HFFc6 (cell line): Measurements from ENCODE around the gene CALM3. TPM values are rescaled to one million over a fixed set of nuclear protein-coding genes. Genes with fewer than 3 reads are reported as not detected.
"Not testable (repeated sequence)": the region's sequence is repeated elsewhere in the genome, so short reads cannot be mapped to it uniquely, and the experiment has no call there.

ENCODE experiments used
- DNase-seq: peaks from one replicate; pipeline ENCODE4 v3.0.0-alpha.2; 2018
- H3K27ac Mint-ChIP-seq: 2 replicates; pipeline ENCODE4 v1.8.0; 2020; ENCODE audit warnings: mild to moderate bottlenecking, mixed read lengths
- H3K27me3 Mint-ChIP-seq: 2 replicates; pipeline ENCODE4 v1.8.0; 2021; ENCODE audit warnings: mild to moderate bottlenecking, moderate library complexity, mixed read lengths; ENCODE audit not compliant: insufficient read depth
- H3K36me3 Mint-ChIP-seq: 2 replicates; pipeline ENCODE4 v1.8.0; 2021; ENCODE audit warnings: low read depth, mixed read lengths
- H3K4me1 Mint-ChIP-seq: 2 replicates; pipeline ENCODE4 v1.8.0; 2020; ENCODE audit warnings: low read depth, mixed read lengths
- H3K4me3 Mint-ChIP-seq: 2 replicates; pipeline ENCODE4 v1.8.0; 2020; ENCODE audit warnings: mild to moderate bottlenecking, moderate library complexity, mixed read lengths
- H3K9me3 Mint-ChIP-seq: 2 replicates; pipeline ENCODE4 v1.8.0; 2020; ENCODE audit warnings: mild to moderate bottlenecking, mixed read lengths
- total RNA-seq, 6 experiments: library from RNA; stranded (reverse); fragmentation: NEBNext Ultra II Directional; extraction: Animal tissue kit (Norgen Biotek cat#: 25700); gene quantifications; 2 replicates in 1 of 6; 3 replicates in 5 of 6; pipeline ENCODE4 v1.2.3, GENCODE V29; 2021
- TF ChIP-seq, protein P1 (sequence below): fragments of 200-600 bp; sonication (generic); IDR thresholded peaks from 2 replicates; pipeline ENCODE4 v1.5.0; 2021; ENCODE audit warnings: antibody characterized with exemption, mild to moderate bottlenecking

CALM3 gene
- total RNA-seq, 6 experiments from 2014 or later = 445 to 561 (median 538) TPM

DNA sequence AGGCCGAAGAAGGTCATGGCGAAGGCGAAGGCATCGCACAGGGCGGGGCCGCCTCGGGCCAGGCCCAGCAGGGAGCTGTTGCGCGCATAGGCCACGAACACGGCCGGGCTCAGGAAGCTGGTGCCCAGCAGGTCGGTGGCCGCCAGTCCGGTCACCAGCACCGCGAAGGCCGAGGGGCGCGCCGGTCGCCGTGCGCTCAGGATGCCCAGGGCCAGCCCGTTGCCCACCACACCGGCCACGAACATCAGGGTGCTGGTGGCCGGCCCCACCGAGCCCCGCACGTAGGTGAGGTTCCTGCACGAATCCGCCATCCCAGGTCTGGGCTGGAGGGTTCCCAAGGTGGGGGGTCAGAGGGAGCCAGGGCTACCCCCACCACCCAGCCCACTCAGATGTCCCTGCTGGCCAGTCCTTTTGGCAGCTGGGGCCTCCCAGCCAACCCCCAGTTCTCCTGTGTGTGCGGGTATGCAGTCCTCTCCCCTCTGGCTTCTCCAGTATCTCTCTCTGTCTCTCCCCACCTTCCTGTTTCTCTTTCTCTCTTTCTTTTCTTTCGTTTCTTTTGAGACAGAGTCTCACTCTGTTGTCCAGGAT is 22.9 kb downstream of the CALM3 start:
- Mint-ChIP-seq H3K4me1 (peaks cover 59% of the 10 kb centered on the region), H3K4me3 (peak overlapping the region; percentile 94), H3K27me3 (peaks cover 1% of the 10 kb centered on the region), H3K9me3 (no peaks in the 10 kb centered on the region), H3K27ac (peak overlapping the region; percentile 99), H3K36me3 (peaks cover 10% of the 10 kb centered on the region; the same call in 1 of the 2 replicates)
- DNase-seq = no peak
- TF ChIP-seq, protein P1, sequence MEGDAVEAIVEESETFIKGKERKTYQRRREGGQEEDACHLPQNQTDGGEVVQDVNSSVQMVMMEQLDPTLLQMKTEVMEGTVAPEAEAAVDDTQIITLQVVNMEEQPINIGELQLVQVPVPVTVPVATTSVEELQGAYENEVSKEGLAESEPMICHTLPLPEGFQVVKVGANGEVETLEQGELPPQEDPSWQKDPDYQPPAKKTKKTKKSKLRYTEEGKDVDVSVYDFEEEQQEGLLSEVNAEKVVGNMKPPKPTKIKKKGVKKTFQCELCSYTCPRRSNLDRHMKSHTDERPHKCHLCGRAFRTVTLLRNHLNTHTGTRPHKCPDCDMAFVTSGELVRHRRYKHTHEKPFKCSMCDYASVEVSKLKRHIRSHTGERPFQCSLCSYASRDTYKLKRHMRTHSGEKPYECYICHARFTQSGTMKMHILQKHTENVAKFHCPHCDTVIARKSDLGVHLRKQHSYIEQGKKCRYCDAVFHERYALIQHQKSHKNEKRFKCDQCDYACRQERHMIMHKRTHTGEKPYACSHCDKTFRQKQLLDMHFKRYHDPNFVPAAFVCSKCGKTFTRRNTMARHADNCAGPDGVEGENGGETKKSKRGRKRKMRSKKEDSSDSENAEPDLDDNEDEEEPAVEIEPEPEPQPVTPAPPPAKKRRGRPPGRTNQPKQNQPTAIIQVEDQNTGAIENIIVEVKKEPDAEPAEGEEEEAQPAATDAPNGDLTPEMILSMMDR = no peak

DNA sequence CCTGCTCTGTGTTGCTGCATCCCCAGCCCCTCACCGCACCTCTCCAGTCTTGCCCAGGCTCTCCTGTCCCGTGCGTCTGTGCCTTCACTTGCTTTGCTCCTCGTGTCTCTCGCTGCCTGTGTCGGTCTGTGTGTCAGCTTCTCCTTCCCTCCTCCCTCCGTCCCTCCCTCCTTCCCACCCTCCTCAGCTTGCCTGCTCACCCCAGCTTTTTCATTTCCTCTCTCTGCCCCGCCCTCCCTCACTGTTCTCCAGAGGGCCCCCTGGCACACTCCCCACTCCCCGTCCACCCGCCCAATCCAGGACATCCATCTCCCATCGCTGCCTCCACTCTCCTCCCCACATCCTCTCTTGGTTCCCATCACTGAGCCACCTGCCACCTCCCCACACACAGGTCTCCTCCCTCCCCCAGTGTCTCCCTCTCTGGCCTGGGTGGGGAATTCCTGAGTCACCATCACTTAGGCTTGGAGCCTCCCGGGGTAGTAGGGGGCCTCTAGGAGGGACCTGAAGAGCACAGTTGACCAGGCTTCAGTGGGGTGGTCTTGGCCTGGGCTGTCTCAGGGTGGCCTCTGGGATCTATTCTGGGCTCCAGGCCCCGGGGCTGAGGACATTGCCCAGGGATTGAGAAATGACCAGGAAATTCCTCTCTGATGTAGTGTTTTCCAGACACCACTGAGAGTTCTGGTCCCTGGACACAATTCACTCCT is 24.0 kb downstream of the CALM3 start, which contains the start of gene PTGIR:
PTGIR (minus strand) TSS at position 132 of the 704 bp plus-strand sequence. CDS start 864 bp downstream, outside the sequence.
- Mint-ChIP-seq H3K27me3 (peaks cover 1% of the 10 kb centered on the region), H3K4me1 (peaks cover 48% of the 10 kb centered on the region), H3K27ac (peak within 1 kb of the TSS; percentile 99), H3K36me3 (peaks cover 10% of the 10 kb centered on the region; the same call in 1 of the 2 replicates), H3K9me3 (no peaks in the 10 kb centered on the region), H3K4me3 (peak within 1 kb of the TSS; percentile 94)
- peak; percentile 85 for DNase-seq
- TF ChIP-seq, protein P1 = peak; percentile 22

DNA sequence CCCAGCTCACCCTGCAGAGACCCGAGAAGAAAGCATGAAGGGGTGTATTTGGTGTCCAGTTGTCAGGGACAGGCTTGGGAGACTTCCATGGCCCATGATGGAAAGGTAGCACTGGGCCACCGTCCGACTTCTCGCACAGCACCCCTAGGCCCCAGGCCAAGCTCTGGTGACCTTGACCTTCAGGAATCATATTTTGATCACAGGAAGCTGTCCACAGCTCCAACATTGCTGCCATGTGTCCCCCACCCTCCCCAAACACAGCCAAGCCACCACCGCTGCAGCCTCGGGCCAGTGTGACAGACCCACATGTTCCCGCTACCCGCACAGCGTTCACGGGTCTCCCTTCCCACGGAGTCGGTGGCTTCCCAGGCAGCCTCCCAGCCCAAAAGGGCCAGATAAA is 24.6 kb downstream of the CALM3 start:
- TF ChIP-seq, protein P1 = no peak
- Mint-ChIP-seq H3K4me1 (peaks cover 44% of the 10 kb centered on the region), H3K27me3 (peaks cover 1% of the 10 kb centered on the region), H3K36me3 (peaks cover 10% of the 10 kb centered on the region; the same call in 1 of the 2 replicates), H3K27ac (peak overlapping the region; percentile 99), H3K9me3 (no peaks in the 10 kb centered on the region), H3K4me3 (peak overlapping the region; percentile 94)
- no peak for DNase-seq

DNA sequence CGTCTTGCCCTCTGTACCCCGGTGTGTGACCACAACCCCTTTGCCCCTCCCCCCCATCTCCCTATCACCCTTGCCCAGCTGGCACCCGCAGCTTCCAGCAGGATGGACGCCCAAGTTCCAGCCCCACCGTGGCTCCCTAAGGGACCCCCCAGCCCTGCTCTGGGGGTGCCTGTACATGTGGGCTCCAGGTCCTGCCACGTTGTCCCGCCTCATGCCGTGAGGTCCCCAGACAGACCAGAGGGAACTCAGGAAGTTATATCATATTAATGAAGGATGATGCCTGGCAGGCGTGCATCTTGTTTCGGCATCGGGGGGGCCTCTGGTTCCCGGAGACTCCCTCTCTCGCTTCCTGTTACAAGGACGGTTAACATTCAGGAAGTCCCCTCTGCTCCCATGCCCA is 25.3 kb downstream of the CALM3 start:
- Mint-ChIP-seq H3K36me3 (peaks cover 6% of the 10 kb centered on the region; the same call in 1 of the 2 replicates), H3K27ac (peak overlapping the region; percentile 43), H3K4me1 (peaks cover 44% of the 10 kb centered on the region), H3K27me3 (peaks cover 1% of the 10 kb centered on the region), H3K9me3 (no peaks in the 10 kb centered on the region), H3K4me3 (no peak overlapping the region)
- TF ChIP-seq, protein P1 = no peak
- DNase-seq = no peak

DNA sequence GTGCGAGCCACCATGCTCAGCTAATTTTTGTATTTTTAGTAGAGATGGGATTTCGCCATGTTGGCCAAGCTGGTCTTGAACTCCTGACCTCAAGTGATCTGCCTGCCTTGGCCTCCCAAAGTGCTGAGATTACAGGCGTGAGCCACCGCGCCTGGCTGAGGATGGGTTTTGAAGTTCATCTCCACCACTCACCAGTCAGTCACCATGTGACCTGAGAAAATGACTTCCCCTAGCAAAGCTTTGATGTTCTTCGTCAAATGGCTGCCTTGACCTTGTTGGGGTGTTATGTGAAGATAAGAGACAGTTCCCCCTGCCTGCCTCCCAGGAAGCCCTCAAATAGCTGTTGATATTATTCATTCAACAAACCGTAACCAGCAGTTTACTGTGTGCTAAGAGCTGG is 27.8 kb downstream of the CALM3 start:
- H3K4me3 Mint-ChIP-seq, DNase-seq, H3K36me3 Mint-ChIP-seq, H3K9me3 Mint-ChIP-seq, H3K27ac Mint-ChIP-seq, H3K27me3 Mint-ChIP-seq: not testable (repeated sequence)
- peaks cover 50% of the 10 kb centered on the region for H3K4me1 Mint-ChIP-seq

DNA sequence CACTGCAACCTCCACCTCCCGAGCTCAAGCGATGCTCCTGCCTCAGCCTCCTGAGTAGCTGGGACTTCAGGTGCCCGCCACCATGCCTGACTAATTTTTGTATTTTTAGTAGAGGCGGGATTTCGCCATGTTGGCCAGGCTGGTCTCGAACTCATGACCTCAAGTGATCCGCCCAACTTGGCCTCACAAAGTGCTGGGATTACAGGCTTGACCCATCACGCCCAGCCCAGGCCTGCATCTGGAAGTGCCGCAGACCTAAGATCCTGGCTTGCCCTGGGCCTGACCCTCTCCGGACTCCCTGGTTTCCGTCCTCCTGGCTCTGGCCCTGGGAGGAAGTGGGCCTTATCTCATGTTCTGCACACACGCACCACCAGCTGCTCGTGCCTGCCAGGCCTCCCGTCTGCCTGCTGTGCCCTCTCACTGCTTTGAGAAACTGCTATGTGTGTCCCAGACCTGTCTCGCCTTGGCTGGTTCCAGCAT is 28.5 kb downstream of the CALM3 start:
- no peaks in the 10 kb centered on the region; the same call in 1 of the 2 replicates for H3K27me3 Mint-ChIP-seq
- peaks cover 44% of the 10 kb centered on the region for H3K4me1 Mint-ChIP-seq
- TF ChIP-seq, protein P1 = no peak
- DNase-seq = no peak
- H3K4me3 Mint-ChIP-seq = no peak overlapping the region
- H3K27ac Mint-ChIP-seq = no peak overlapping the region
- no peaks in the 10 kb centered on the region for H3K9me3 Mint-ChIP-seq
- H3K36me3 Mint-ChIP-seq = no peaks in the 10 kb centered on the region
